B cell (primary cell): Measurements from ENCODE around the gene OGDHL. TPM values are rescaled to one million over a fixed set of nuclear protein-coding genes. Genes with fewer than 3 reads are reported as not detected.

Experiments
- ATAC-seq: fragments of 200-7000 bp; cut with Tn5 transposase; one replicate; pipeline ENCODE4 v1.10.0; 2021; ENCODE audit warnings: low read depth, mild to moderate bottlenecking, moderate number of reproducible peaks, moderate library complexity
- CTCF ChIA-PET: fragments of 350-600 bp; sonication (Branson Sonifier 250); formaldehyde crosslinking; loops from one replicate; lab custom pipeline; 2021; ENCODE audit warnings: antibody characterized with exemption, inconsistent platforms; lab: Charles Lee
- POLR2A ChIA-PET: fragments of 350-600 bp; sonication (Branson Sonifier 250); formaldehyde crosslinking; loops from one replicate; lab custom pipeline; 2021; ENCODE audit warnings: antibody characterized with exemption; lab: Charles Lee
- DNase-seq: peaks from one replicate; pipeline ENCODE4 v3.0.0; 2013
- H2AFZ ChIP-seq: 2 replicates; pipeline ENCODE4 v1.6.1; 2012; ENCODE audit warnings: mild to moderate bottlenecking, low read depth, low read length; ENCODE audit not compliant: insufficient read depth, poor library complexity, severe bottlenecking
- H3K27ac ChIP-seq, 2 donors: 1 replicate in 1 of 2; 2 replicates in 1 of 2; pipeline ENCODE4 v1.5.1; 2012 to 2013; ENCODE audit warnings: low read length in 2 of 2, mild to moderate bottlenecking in 2 of 2, moderate library complexity in 1 of 2
- H3K27me3 ChIP-seq, 4 experiments: fragments of 200-600 bp in 1 of 4; sonication (generic) in 1 of 4; replicated peaks in 1 of 4; 1 replicate in 2 of 4; 2 replicates in 2 of 4; pipeline versions ENCODE4 v1.6.1 to v1.7.0; 2013 to 2016; ENCODE audit warnings: low read length in 3 of 4, mild to moderate bottlenecking in 2 of 4, mixed read lengths in 1 of 4, moderate library complexity in 1 of 4; ENCODE audit not compliant: insufficient read depth in 4 of 4, control insufficient read depth in 3 of 4; ENCODE audit errors: control extremely low read depth in 1 of 4
- H3K36me3 ChIP-seq, 2 experiments: replicated peaks in 1 of 2; 1 replicate in 1 of 2; 2 replicates in 1 of 2; pipeline versions ENCODE4 v1.6.1 to v1.7.1; 2013; ENCODE audit warnings: low read length in 1 of 2; ENCODE audit not compliant: insufficient read depth in 2 of 2, control insufficient read depth in 1 of 2; ENCODE audit errors: control extremely low read depth in 1 of 2, extremely low read depth in 1 of 2
- H3K4me1 ChIP-seq, 2 donors: fragments of 200-600 bp in 1 of 2; sonication (generic) in 1 of 2; 1 replicate in 1 of 2; 2 replicates in 1 of 2; pipeline versions ENCODE4 v1.5.1 to v1.6.1; 2013 to 2017; ENCODE audit warnings: low read length in 2 of 2; ENCODE audit not compliant: control insufficient read depth in 2 of 2, insufficient read depth in 2 of 2
- H3K4me2 ChIP-seq: replicated peaks from 2 replicates; pipeline ENCODE3; 2012; ENCODE audit warnings: mild to moderate bottlenecking, low read depth, low read length; ENCODE audit not compliant: poor library complexity, severe bottlenecking
- H3K4me3 ChIP-seq, 5 experiments: fragments of 200-600 bp in 1 of 5; sonication (generic) in 1 of 5; 1 replicate in 3 of 5; 2 replicates in 2 of 5; pipeline versions ENCODE4 v1.5.1 to v1.7.0; 2011 to 2016; ENCODE audit warnings: low read length in 4 of 5, mild to moderate bottlenecking in 4 of 5, low read depth in 2 of 5, control low read depth in 1 of 5, moderate library complexity in 1 of 5; ENCODE audit not compliant: insufficient read depth in 1 of 5; ENCODE audit errors: control extremely low read depth in 1 of 5, extremely low read depth in 1 of 5
- H3K79me2 ChIP-seq: fragments of 200-600 bp; sonication (generic); one replicate; pipeline ENCODE4 v1.6.0; 2016; ENCODE audit warnings: low read length; ENCODE audit not compliant: control insufficient read depth, insufficient read depth
- H3K9ac ChIP-seq: fragments of 200-600 bp; sonication (generic); 2 replicates; pipeline ENCODE4 v1.6.1; 2017; ENCODE audit warnings: mild to moderate bottlenecking, low read length, moderate library complexity
- H3K9me3 ChIP-seq, 3 donors: one replicate each; pipeline versions ENCODE4 v1.6.1 to v1.7.1; 2013; ENCODE audit warnings: low read length in 2 of 3; ENCODE audit not compliant: control insufficient read depth in 2 of 3, insufficient read depth in 1 of 3; ENCODE audit errors: control extremely low read depth in 1 of 3
- H4K20me1 ChIP-seq: 2 replicates; pipeline ENCODE4 v1.6.0; 2012; ENCODE audit warnings: mild to moderate bottlenecking, low read length; ENCODE audit not compliant: insufficient read depth, control insufficient read depth, poor library complexity, severe bottlenecking
- H3K27ac Mint-ChIP-seq: one replicate; pipeline ENCODE4 v1.8.0; 2021; ENCODE audit warnings: mixed read lengths
- H3K27me3 Mint-ChIP-seq: one replicate; pipeline ENCODE4 v1.8.0; 2021; ENCODE audit warnings: mixed read lengths
- H3K4me1 Mint-ChIP-seq: one replicate; pipeline ENCODE4 v1.8.0; 2021; ENCODE audit warnings: mixed read lengths
- H3K4me3 Mint-ChIP-seq: one replicate; pipeline ENCODE4 v1.8.0; 2021; ENCODE audit warnings: mixed read lengths
- H3K9me3 Mint-ChIP-seq: one replicate; pipeline ENCODE4 v1.8.0; 2022; ENCODE audit warnings: mixed read lengths; ENCODE audit not compliant: insufficient read depth
- EZH2 ChIP-seq: IDR thresholded peaks from 2 replicates; pipeline ENCODE4 v1.6.1; 2012; ENCODE audit warnings: borderline replicate concordance, low read depth, mild to moderate bottlenecking, moderate library complexity, low read length; ENCODE audit not compliant: insufficient read depth, poor library complexity, severe bottlenecking
- WGBS: methylation state at CpG from one replicate; pipeline ENCODE4 v1.1.5; 2013; ENCODE audit warnings: missing lambda C conversion rate; ENCODE audit not compliant: insufficient coverage; 5-methylcytosine and 5-hydroxymethylcytosine counted together
- intact Hi-C: fragments of 100-400 bp; cut with micrococcal nuclease; formaldehyde crosslinking; loops from one replicate; pipeline ENCODE4 v1.10.0; 2022
- polyA plus RNA-seq: library from polyadenylated mRNA; depleted of rRNA; stranded (reverse); fragments of >200 nt; gene quantifications from 2 replicates; pipeline ENCODE4 v1.2.3, GENCODE V29; 2012
- total RNA-seq, 2 donors: library from RNA; stranded (reverse); fragments of 120-200 nt in 1 of 2; gene quantifications; 1 replicate in 1 of 2; 2 replicates in 1 of 2; pipeline versions ENCODE4 v1.2.3 to v1.2.4, GENCODE V29; 2013 to 2022
- TF ChIP-seq, protein P1 (sequence below): fragments of 200-600 bp; IDR thresholded peaks from one replicate; pipeline ENCODE4 v1.8.0; 2022; ENCODE audit warnings: antibody characterized with exemption, mild to moderate bottlenecking

OGDHL gene
- total and polyA plus RNA-seq, 2 donors (not counting 1 experiment from before 2014, with no cell fraction given) = not detected

DNA sequence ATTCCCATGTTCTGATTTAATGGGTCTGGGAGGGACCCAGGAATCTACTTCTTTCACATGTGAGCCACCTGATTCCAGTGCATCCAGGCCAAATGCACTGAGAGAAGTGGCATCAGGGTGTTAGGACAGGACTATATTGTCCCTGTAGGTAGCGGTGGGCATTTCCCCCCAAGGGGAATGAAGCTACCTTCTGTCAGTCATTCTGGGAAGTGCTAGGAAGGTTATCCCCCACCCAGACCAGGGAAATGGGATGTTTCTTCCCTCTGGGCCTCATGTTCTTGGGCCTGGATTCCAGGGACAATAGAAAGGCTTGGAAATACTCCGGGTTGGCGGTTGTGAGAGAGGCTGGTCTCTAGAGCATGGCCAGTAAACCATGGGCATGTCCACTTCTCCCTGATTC, 61.9 kb downstream of the OGDHL start:
- intact Hi-C loops = no loop called here
- Histone ChIP-seq H3K9me3 (peaks cover 0 to 5% (median 0%) of the 10 kb centered on the region in 3 donors), H3K4me3 (no peak overlapping the region), H3K79me2 (no peaks in the 10 kb centered on the region), H4K20me1 (no peaks in the 10 kb centered on the region), H3K27ac (no peak overlapping the region), H3K4me1 (no peaks in the 10 kb centered on the region), H3K4me2 (no peak overlapping the region), H3K9ac (no peak overlapping the region), H3K27me3 (peaks cover 0 to 6% (median 0%) of the 10 kb centered on the region in 4 experiments), H3K36me3 (no peaks in the 10 kb centered on the region), H2AFZ (no peak overlapping the region)
- WGBS = 100% methylated on average over 1 of the region's 3 CpGs
- POLR2A ChIA-PET = no interaction called here
- TF ChIP-seq, protein P1, sequence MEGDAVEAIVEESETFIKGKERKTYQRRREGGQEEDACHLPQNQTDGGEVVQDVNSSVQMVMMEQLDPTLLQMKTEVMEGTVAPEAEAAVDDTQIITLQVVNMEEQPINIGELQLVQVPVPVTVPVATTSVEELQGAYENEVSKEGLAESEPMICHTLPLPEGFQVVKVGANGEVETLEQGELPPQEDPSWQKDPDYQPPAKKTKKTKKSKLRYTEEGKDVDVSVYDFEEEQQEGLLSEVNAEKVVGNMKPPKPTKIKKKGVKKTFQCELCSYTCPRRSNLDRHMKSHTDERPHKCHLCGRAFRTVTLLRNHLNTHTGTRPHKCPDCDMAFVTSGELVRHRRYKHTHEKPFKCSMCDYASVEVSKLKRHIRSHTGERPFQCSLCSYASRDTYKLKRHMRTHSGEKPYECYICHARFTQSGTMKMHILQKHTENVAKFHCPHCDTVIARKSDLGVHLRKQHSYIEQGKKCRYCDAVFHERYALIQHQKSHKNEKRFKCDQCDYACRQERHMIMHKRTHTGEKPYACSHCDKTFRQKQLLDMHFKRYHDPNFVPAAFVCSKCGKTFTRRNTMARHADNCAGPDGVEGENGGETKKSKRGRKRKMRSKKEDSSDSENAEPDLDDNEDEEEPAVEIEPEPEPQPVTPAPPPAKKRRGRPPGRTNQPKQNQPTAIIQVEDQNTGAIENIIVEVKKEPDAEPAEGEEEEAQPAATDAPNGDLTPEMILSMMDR = no peak
- no peak for TF ChIP-seq EZH2
- DNase-seq (no peak), ATAC-seq (no peak)
- H3K9me3 Mint-ChIP-seq = no peaks in the 10 kb centered on the region
- peaks cover 17% of the 10 kb centered on the region for H3K27me3 Mint-ChIP-seq
- no peak overlapping the region for H3K4me3 Mint-ChIP-seq
- CTCF ChIA-PET = no interaction called here
- H3K27ac Mint-ChIP-seq = no peak overlapping the region
- H3K4me1 Mint-ChIP-seq = no peaks in the 10 kb centered on the region

DNA sequence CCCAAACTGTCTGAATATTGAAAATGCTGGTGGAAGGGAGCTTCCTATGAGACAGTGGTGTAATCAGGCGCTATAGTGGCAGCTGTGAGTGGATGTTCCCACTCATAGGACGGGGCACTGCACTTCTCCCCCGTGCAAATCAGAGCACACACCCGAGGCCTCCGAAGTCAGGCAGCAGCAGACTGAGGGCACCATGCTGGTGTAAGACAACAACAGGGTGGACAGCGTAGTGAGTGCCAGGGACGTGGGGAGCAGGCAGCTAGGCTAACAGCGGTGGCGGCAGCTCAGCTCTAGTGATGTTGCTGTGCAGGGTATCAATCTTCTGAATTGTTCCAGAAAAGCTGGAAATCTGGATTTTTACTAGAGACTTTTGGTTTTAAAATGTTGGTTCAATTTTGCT, 63.4 kb downstream of the OGDHL start:
- DNase-seq (no peak), ATAC-seq (no peak)
- H3K27me3 Mint-ChIP-seq = peaks cover 20% of the 10 kb centered on the region
- Histone ChIP-seq H3K9ac (no peak overlapping the region), H3K79me2 (no peaks in the 10 kb centered on the region), H3K27me3 (peaks cover 0 to 6% (median 0%) of the 10 kb centered on the region in 4 experiments), H3K4me1 (no peaks in the 10 kb centered on the region), H2AFZ (no peak overlapping the region), H3K4me3 (no peak overlapping the region), H3K9me3 (peaks cover 0 to 5% (median 0%) of the 10 kb centered on the region in 3 donors), H3K27ac (no peak overlapping the region), H4K20me1 (no peaks in the 10 kb centered on the region), H3K4me2 (no peak overlapping the region), H3K36me3 (no peaks in the 10 kb centered on the region)
- ChIA-PET POLR2A (no interaction called here), CTCF (no interaction called here)
- H3K4me3 Mint-ChIP-seq = no peak overlapping the region
- H3K4me1 Mint-ChIP-seq = no peaks in the 10 kb centered on the region
- intact Hi-C loops = no loop called here
- WGBS = 85% methylated on average over 9 of the region's 9 CpGs
- H3K27ac Mint-ChIP-seq = no peak overlapping the region
- TF ChIP-seq, protein P1 = no peak
- no peak for TF ChIP-seq EZH2
- no peaks in the 10 kb centered on the region for H3K9me3 Mint-ChIP-seq
